ENCODE measurements around the gene BTG2.
A peak's percentile ranks its signal among the peaks of the same experiment; 100 is the strongest.

BTG2 gene

GRCh38 chr1:203346060-203346768 is 40.9 kb downstream of the BTG2 start:
- DNase-seq = no peak

GRCh38 chr1:203346769-203347102 is 41.4 kb downstream of the BTG2 start:
- no peak for DNase-seq

GRCh38 chr1:203349166-203349565 is 43.8 kb downstream of the BTG2 start:
- DNase-seq = no peak

GRCh38 chr1:203349773-203350524 is 44.6 kb downstream of the BTG2 start:
- no peak for DNase-seq

- DNase-seq = no peak
Observed at GRCh38 chr1:203351037-203351625, 45.8 kb downstream of the BTG2 start, which contains the start of gene FMOD. Gene FMOD (minus strand): TSS chr1:203351122. CDS start chr1:203348270, 2,852 bp downstream.

GRCh38 chr1:203353486-203353885 is 48.2 kb downstream of the BTG2 start:
- DNase-seq = no peak

- DNase-seq = peak in 1 of 2 experiments; percentile 1
Observed at GRCh38 chr1:203354246-203354645, 48.9 kb downstream of the BTG2 start.

GRCh38 chr1:203359010-203359571 is 53.8 kb downstream of the BTG2 start:
- no peak for DNase-seq

Measured in SW 1271 (cell line).